ENCODE data around the gene FSCN2. TPM values are rescaled to one million over a fixed set of nuclear protein-coding genes. Genes with fewer than 3 reads are reported as not detected.

Gene FSCN2
- total RNA-seq, 4 donors from 2014 or later = 0.20 to 0.46 TPM; not detected in 2

- ATAC-seq = peak; percentile 67 to 72
Observed at GRCh38 chr17:81481073-81481799, 46.9 kb upstream of the FSCN2 start.

GRCh38 chr17:81481815-81482505, 46.2 kb upstream of the FSCN2 start:
- in situ Hi-C loops (cut with MboI; ENCODE audit: low sequenced_read_pairs in 4 of 4) = loop anchor here (5.0 to 25.0 kb wide), 4 partner anchors 187 to 227 kb away; partner anchors contain the start of gene SLC38A10 (in 1 of the 4)

More at GRCh38 chr17:81481073-81481799, 46.9 kb upstream of the FSCN2 start:
- in situ Hi-C loops (cut with MboI; ENCODE audit: low sequenced_read_pairs in 4 of 4) (loop anchor here (5.0 to 25.0 kb wide), 4 partner anchors 186 to 226 kb away; partner anchors contain the start of gene SLC38A10 (in 1 of the 4)), intact Hi-C loops (cut with DNase I; ENCODE audit: low total_unique reads) (loop anchor here (1.0 to 2.0 kb wide), 2 partner anchors 80 to 187 kb away; no protein-coding TSS in a partner anchor)
- no peaks in the 10 kb centered on the region for H3K27me3 ChIP-seq
- peak overlapping the region; percentile 7 to 65 (median 38) for H3K27ac ChIP-seq
- H3K4me1 ChIP-seq = peaks cover 23 to 26% of the 10 kb centered on the region in 2 donors
- peak; percentile 42 to 56 for TF ChIP-seq POLR2A (IDR thresholded peaks at IDR 0.05)
- TF ChIP-seq CTCF (IDR thresholded peaks at IDR 0.05 in 4 of 5, conservative IDR thresholded peaks at IDR 0.05 in 1 of 5) = no peak
- no peaks in the 10 kb centered on the region for H3K9me3 ChIP-seq
- H3K4me3 ChIP-seq = peak overlapping the region; percentile 45 to 62 (median 52)
- H3K36me3 ChIP-seq = no peaks in the 10 kb centered on the region
- DNase-seq = peak; percentile 59 to 70

GRCh38 chr17:81482673-81483072, 45.5 kb upstream of the FSCN2 start:
- H3K27ac ChIP-seq = peak overlapping the region in 3 of 4 donors; percentile 52 to 57 (median 57)
- H3K9me3 ChIP-seq = no peaks in the 10 kb centered on the region
- intact Hi-C loops (cut with DNase I; ENCODE audit: low total_unique reads) (no loop called here), in situ Hi-C loops (cut with MboI; ENCODE audit: low sequenced_read_pairs in 4 of 4) (loop anchor here (5.0 to 25.0 kb wide), 4 partner anchors 188 to 228 kb away; partner anchors contain the start of gene SLC38A10 (in 1 of the 4))
- H3K27me3 ChIP-seq = no peaks in the 10 kb centered on the region
- ATAC-seq = no peak
- H3K4me1 ChIP-seq = peaks cover 26 to 28% of the 10 kb centered on the region in 2 donors
- no peaks in the 10 kb centered on the region for H3K36me3 ChIP-seq
- DNase-seq = no peak
- TF ChIP-seq CTCF (IDR thresholded peaks at IDR 0.05 in 4 of 5, conservative IDR thresholded peaks at IDR 0.05 in 1 of 5) (no peak), POLR2A (IDR thresholded peaks at IDR 0.05) (no peak)
- no peak overlapping the region for H3K4me3 ChIP-seq

More at GRCh38 chr17:81481815-81482505, 46.2 kb upstream of the FSCN2 start:
- H3K9me3 ChIP-seq = no peaks in the 10 kb centered on the region
- DNase-seq (no peak), ATAC-seq (no peak)
- no peaks in the 10 kb centered on the region for H3K36me3 ChIP-seq
- H3K27me3 ChIP-seq = no peaks in the 10 kb centered on the region
- peak overlapping the region; percentile 45 to 62 (median 52) for H3K4me3 ChIP-seq
- TF ChIP-seq CTCF (IDR thresholded peaks at IDR 0.05 in 4 of 5, conservative IDR thresholded peaks at IDR 0.05 in 1 of 5) (no peak), POLR2A (IDR thresholded peaks at IDR 0.05) (no peak)
- intact Hi-C loops (cut with DNase I; ENCODE audit: low total_unique reads) = loop anchor here (1.0 to 2.0 kb wide), 2 partner anchors 81 to 188 kb away; no protein-coding TSS in a partner anchor
- H3K4me1 ChIP-seq = peaks cover 23 to 26% of the 10 kb centered on the region in 2 donors
- peak overlapping the region; percentile 21 to 65 (median 56) for H3K27ac ChIP-seq

GRCh38 chr17:81483085-81483861, 44.9 kb upstream of the FSCN2 start:
- Histone ChIP-seq H3K27ac (peak overlapping the region; percentile 23 to 57 (median 54)), H3K36me3 (no peaks in the 10 kb centered on the region), H3K9me3 (no peaks in the 10 kb centered on the region), H3K27me3 (no peaks in the 10 kb centered on the region), H3K4me3 (peak overlapping the region; percentile 41 to 74 (median 58)), H3K4me1 (peaks cover 26 to 31% of the 10 kb centered on the region in 2 donors)
- DNase-seq (peak; percentile 38 to 44), ATAC-seq (no peak)
- in situ Hi-C loops (cut with MboI; ENCODE audit: low sequenced_read_pairs in 4 of 4) (loop anchor here (5.0 to 25.0 kb wide), 4 partner anchors 188 to 228 kb away; partner anchors contain the start of gene SLC38A10 (in 1 of the 4)), intact Hi-C loops (cut with DNase I; ENCODE audit: low total_unique reads) (no loop called here)
- no peak for TF ChIP-seq POLR2A (IDR thresholded peaks at IDR 0.05)
- TF ChIP-seq CTCF (IDR thresholded peaks at IDR 0.05 in 4 of 5, conservative IDR thresholded peaks at IDR 0.05 in 1 of 5) = no peak
